GM12875 (cell line): ENCODE measurements around the gene FAM43A.

Source experiments
- H3K4me3 ChIP-seq: one replicate; pipeline ENCODE4 v1.5.1; 2011; ENCODE audit warnings: low read depth, low read length, control low read depth
- TF ChIP-seq, protein P1 (sequence below): IDR thresholded peaks from 2 replicates; pipeline ENCODE4 v1.5.1; 2011; ENCODE audit warnings: low read depth, mild to moderate bottlenecking, control low read depth, inconsistent platforms, low read length, moderate library complexity, borderline replicate concordance; ENCODE audit not compliant: insufficient read depth

The FAM43A gene

GRCh38 chr3:194715022-194715800, 29.5 kb downstream of the FAM43A start:
- TF ChIP-seq, protein P1, sequence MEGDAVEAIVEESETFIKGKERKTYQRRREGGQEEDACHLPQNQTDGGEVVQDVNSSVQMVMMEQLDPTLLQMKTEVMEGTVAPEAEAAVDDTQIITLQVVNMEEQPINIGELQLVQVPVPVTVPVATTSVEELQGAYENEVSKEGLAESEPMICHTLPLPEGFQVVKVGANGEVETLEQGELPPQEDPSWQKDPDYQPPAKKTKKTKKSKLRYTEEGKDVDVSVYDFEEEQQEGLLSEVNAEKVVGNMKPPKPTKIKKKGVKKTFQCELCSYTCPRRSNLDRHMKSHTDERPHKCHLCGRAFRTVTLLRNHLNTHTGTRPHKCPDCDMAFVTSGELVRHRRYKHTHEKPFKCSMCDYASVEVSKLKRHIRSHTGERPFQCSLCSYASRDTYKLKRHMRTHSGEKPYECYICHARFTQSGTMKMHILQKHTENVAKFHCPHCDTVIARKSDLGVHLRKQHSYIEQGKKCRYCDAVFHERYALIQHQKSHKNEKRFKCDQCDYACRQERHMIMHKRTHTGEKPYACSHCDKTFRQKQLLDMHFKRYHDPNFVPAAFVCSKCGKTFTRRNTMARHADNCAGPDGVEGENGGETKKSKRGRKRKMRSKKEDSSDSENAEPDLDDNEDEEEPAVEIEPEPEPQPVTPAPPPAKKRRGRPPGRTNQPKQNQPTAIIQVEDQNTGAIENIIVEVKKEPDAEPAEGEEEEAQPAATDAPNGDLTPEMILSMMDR: no peak
- H3K4me3 ChIP-seq: no peak overlapping the region

GRCh38 chr3:194718079-194718478, 32.4 kb downstream of the FAM43A start:
- TF ChIP-seq, protein P1: no peak
- no peak overlapping the region for H3K4me3 ChIP-seq

GRCh38 chr3:194720048-194720447, 34.4 kb downstream of the FAM43A start:
- no peak overlapping the region for H3K4me3 ChIP-seq
- TF ChIP-seq, protein P1: no peak

DNA sequence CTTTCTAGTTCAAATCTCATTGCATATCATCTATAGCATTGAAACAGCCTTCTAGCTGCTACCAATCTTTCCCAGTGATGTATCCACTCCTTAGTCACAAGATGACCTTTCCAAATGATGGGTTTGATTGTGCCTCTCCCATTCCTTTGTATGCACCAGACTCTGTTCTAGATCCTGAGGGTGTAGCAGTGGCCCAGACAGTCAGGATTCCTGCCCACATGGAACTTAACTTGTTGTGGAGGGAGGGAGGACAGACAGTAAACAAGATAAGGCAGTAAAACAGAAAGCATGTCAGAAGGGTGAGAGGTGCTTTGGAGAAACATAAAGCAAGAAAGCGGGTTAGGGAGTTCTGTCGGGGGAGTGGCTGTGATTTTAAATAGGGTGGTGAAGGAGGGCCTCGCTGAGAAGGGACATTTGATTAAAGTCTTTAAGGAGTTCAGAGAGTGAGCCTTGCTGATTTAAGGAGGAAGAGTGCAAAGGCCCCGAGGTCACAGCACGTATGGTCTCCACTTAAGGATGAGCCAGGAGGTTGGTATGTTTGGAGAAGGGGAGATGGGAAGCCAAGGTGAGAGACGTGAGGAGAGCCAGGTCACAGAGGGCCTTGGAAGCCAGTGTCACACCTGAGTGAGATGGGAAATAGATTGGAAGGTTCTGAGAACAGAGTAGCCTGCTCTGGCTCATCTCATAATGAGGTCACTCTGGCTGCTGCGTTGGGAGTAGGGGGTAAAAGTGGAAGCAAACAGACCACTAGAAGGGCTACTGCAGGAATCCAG, 38.3 kb downstream of the FAM43A start:
- TF ChIP-seq, protein P1: no peak
- H3K4me3 ChIP-seq: no peak overlapping the region

DNA sequence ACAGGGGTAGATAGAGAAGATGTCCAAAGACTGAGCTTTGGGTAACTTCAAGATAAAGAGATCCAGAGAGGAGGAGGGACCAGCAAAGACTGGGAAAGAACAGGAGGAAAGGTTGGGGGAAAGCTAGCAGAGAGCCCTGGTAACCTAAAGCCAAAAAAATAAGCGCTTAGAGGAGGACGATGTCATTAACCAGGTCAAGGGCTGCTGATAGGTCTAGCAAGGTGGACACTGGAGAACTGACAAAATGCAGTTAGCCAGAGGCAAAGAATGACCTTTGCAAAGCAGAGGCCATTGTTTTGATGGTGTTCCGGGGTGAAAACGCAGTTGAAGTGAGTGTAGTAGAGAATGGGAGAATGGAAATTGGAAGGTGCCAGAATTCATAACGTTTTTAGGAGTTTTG, 39.7 kb downstream of the FAM43A start:
- H3K4me3 ChIP-seq: no peak overlapping the region
- TF ChIP-seq, protein P1: no peak

DNA sequence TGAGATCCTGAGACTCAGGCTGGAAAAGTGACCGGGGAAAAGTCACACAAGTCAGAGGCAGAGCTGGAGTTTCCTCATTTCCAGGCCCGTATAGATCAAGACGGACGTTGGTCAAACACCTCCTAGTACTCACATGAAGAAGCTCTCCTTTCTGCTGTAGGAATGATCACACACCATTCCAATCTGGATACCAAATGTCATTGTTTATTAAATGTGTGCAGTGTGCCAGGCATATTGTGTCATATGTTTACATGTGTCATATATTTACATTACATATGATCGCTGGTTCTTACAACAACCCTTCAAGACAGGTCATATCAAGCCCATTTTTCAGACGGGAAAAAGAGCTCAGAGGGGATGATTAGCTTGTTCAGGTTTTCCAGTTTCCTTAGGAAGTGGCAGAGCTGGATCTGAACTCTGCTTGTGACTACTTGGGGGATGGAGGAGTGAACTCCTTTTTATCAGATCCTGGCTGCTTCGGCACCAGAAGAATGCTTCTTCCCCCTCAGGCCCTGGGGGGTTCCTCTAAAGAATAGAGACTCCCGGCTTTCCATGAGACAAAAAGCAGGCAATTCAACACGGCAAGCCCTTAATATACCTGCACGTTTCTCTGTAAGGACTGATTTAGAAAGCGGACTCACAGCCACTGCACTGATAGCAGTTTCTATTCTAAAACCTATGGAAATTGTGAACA, 41.9 kb downstream of the FAM43A start:
- H3K4me3 ChIP-seq: no peak overlapping the region
- TF ChIP-seq, protein P1: no peak
